Measurements from ENCODE around the gene LMX1B.

The LMX1B gene

GRCh38 chr9:126674365-126675146, 60.8 kb downstream of the LMX1B start:
- DNase-seq (ENCODE audit: low read depth in 4 of 4, low spot score in 1 of 4) = no peak

GRCh38 chr9:126675147-126675467, 61.4 kb downstream of the LMX1B start:
- DNase-seq (ENCODE audit: low read depth in 4 of 4, low spot score in 1 of 4) = no peak

- no peak for DNase-seq (ENCODE audit: low read depth in 4 of 4, low spot score in 1 of 4)
Observed at GRCh38 chr9:126676102-126676684, 62.5 kb downstream of the LMX1B start.

- DNase-seq (ENCODE audit: low read depth in 4 of 4, low spot score in 1 of 4) = no peak
Observed at GRCh38 chr9:126676685-126677143, 63.0 kb downstream of the LMX1B start.

GRCh38 chr9:126677188-126678084, 63.7 kb downstream of the LMX1B start:
- no peak for DNase-seq (ENCODE audit: low read depth in 4 of 4, low spot score in 1 of 4)

- no peak for DNase-seq (ENCODE audit: low read depth in 4 of 4, low spot score in 1 of 4)
Observed at GRCh38 chr9:126678989-126679388, 65.3 kb downstream of the LMX1B start.

- no peak for DNase-seq (ENCODE audit: low read depth in 4 of 4, low spot score in 1 of 4)
Observed at GRCh38 chr9:126681336-126681735, 67.6 kb downstream of the LMX1B start.

- no peak for DNase-seq (ENCODE audit: low read depth in 4 of 4, low spot score in 1 of 4)
Observed at GRCh38 chr9:126682113-126682810, 68.5 kb downstream of the LMX1B start.

- DNase-seq (ENCODE audit: low read depth in 4 of 4, low spot score in 1 of 4) = no peak
Observed at GRCh38 chr9:126682928-126683697, 69.4 kb downstream of the LMX1B start.

- DNase-seq (ENCODE audit: low read depth in 4 of 4, low spot score in 1 of 4) = no peak
Observed at GRCh38 chr9:126683698-126684044, 69.9 kb downstream of the LMX1B start.

- DNase-seq (ENCODE audit: low read depth in 4 of 4, low spot score in 1 of 4) = no peak
Observed at GRCh38 chr9:126684345-126684744, 70.6 kb downstream of the LMX1B start.

GRCh38 chr9:126684965-126685465, 71.3 kb downstream of the LMX1B start:
- DNase-seq (ENCODE audit: low read depth in 4 of 4, low spot score in 1 of 4) = no peak

- no peak for DNase-seq (ENCODE audit: low read depth in 4 of 4, low spot score in 1 of 4)
Observed at GRCh38 chr9:126687930-126688461, 74.3 kb downstream of the LMX1B start.

GRCh38 chr9:126688617-126689016, 74.9 kb downstream of the LMX1B start:
- DNase-seq (ENCODE audit: low read depth in 4 of 4, low spot score in 1 of 4) = no peak

- no peak for DNase-seq (ENCODE audit: low read depth in 4 of 4, low spot score in 1 of 4)
Observed at GRCh38 chr9:126689027-126689825, 75.5 kb downstream of the LMX1B start.

GRCh38 chr9:126690431-126691051, 76.8 kb downstream of the LMX1B start:
- peak in 3 of 4 experiments; percentile 26 to 47 (median 39) for DNase-seq (ENCODE audit: low read depth in 4 of 4, low spot score in 1 of 4)

- DNase-seq (ENCODE audit: low read depth in 4 of 4, low spot score in 1 of 4) = no peak
Observed at GRCh38 chr9:126692041-126692758, 78.5 kb downstream of the LMX1B start.

- no peak for DNase-seq (ENCODE audit: low read depth in 4 of 4, low spot score in 1 of 4)
Observed at GRCh38 chr9:126692759-126693427, 79.2 kb downstream of the LMX1B start.

All from stimulated activated CD4-positive, alpha-beta T cell treated with anti-CD3 and anti-CD28 coated beads, Interleukin-1b, Interleukin-23, amount 100 ng/mL, for 24 hours (primary cell).